PC-9 (cell line): ENCODE data around the gene WNK3.

Source experiments
- EZH2 ChIP-seq: fragments of 200-600 bp; sonication (generic); IDR thresholded peaks from 2 replicates; pipeline ENCODE4 v1.8.0; 2017; ENCODE audit warnings: antibody characterized with exemption, low read depth
- TF ChIP-seq, protein P1 (sequence below): fragments of 200-600 bp; sonication (generic); conservative IDR thresholded peaks from 2 replicates; pipeline ENCODE4 v1.6.1; 2017; ENCODE audit warnings: mixed run types, antibody characterized with exemption, mild to moderate bottlenecking, moderate library complexity

GRCh38 chrX:54407266-54407665, 49.4 kb upstream of the WNK3 start:
- TF ChIP-seq, protein P1, sequence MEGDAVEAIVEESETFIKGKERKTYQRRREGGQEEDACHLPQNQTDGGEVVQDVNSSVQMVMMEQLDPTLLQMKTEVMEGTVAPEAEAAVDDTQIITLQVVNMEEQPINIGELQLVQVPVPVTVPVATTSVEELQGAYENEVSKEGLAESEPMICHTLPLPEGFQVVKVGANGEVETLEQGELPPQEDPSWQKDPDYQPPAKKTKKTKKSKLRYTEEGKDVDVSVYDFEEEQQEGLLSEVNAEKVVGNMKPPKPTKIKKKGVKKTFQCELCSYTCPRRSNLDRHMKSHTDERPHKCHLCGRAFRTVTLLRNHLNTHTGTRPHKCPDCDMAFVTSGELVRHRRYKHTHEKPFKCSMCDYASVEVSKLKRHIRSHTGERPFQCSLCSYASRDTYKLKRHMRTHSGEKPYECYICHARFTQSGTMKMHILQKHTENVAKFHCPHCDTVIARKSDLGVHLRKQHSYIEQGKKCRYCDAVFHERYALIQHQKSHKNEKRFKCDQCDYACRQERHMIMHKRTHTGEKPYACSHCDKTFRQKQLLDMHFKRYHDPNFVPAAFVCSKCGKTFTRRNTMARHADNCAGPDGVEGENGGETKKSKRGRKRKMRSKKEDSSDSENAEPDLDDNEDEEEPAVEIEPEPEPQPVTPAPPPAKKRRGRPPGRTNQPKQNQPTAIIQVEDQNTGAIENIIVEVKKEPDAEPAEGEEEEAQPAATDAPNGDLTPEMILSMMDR, result no peak
- TF ChIP-seq EZH2, result no peak
